ENCODE results near the gene ZDHHC3. TPM values are rescaled to one million over a fixed set of nuclear protein-coding genes. Genes with fewer than 3 reads are reported as not detected.

Gene ZDHHC3
- total and polyA plus RNA-seq, 2 donors (not counting 1 experiment from before 2014, with no cell fraction given) = 37.2 to 52.6 TPM

DNA sequence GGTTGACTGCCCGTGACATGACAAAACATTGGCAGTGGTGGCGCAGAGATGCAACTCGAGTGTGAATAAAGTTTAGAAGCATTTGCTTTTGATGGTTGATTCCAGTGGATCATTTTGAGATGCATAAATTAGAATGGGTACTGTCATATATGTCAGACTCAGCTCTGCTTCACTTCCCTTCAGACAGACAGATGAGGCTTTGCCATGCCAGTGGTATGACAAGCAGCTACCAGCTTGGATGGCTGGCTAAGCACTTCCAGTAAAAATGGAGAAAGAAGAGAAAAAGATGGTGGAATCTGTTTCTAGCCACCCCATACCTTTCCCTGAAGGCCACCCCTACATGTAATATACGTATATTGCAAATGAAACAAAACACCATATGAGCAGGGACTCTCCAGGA lies 36.6 kb upstream of the ZDHHC3 start:
- no peak overlapping the region for H3K4me3 ChIP-seq (ENCODE audit: control extremely low read depth in 1 of 5, extremely low read depth in 1 of 5, insufficient read depth in 1 of 5, low read depth in 2 of 5, low read length in 4 of 5)
- no peaks in the 10 kb centered on the region for H3K27me3 ChIP-seq (replicated peaks in 1 of 4; ENCODE audit: control extremely low read depth in 1 of 4, control insufficient read depth in 3 of 4, insufficient read depth in 4 of 4, low read length in 3 of 4)
- H3K79me2 ChIP-seq (ENCODE audit: control insufficient read depth, insufficient read depth, low read length) = no peaks in the 10 kb centered on the region
- ChIA-PET POLR2A (interaction anchor here (0.7 kb wide), 1 partner anchor 18 kb away, joined by 3 read pairs; no protein-coding TSS in a partner anchor), CTCF (interaction anchor here (1.5 kb wide), 1 partner anchor 26 kb away, joined by 5 read pairs; no protein-coding TSS in a partner anchor)
- H3K36me3 ChIP-seq (replicated peaks in 1 of 2; ENCODE audit: control extremely low read depth in 1 of 2, control insufficient read depth in 1 of 2, extremely low read depth in 1 of 2, insufficient read depth in 2 of 2, low read length in 1 of 2) = peaks cover 6 to 25% of the 10 kb centered on the region in 2 experiments
- H2AFZ ChIP-seq (ENCODE audit: insufficient read depth, low read depth, low read length, poor library complexity, severe bottlenecking) = no peak overlapping the region
- H3K4me3 Mint-ChIP-seq = no peak overlapping the region
- no peaks in the 10 kb centered on the region for H4K20me1 ChIP-seq (ENCODE audit: control insufficient read depth, insufficient read depth, low read length, poor library complexity, severe bottlenecking)
- intact Hi-C loops (cut with micrococcal nuclease) = no loop called here
- TF ChIP-seq EZH2 (IDR thresholded peaks at IDR 0.05; ENCODE audit: borderline replicate concordance, insufficient read depth, low read depth, low read length, poor library complexity, severe bottlenecking) = no peak
- TF ChIP-seq, protein P1, sequence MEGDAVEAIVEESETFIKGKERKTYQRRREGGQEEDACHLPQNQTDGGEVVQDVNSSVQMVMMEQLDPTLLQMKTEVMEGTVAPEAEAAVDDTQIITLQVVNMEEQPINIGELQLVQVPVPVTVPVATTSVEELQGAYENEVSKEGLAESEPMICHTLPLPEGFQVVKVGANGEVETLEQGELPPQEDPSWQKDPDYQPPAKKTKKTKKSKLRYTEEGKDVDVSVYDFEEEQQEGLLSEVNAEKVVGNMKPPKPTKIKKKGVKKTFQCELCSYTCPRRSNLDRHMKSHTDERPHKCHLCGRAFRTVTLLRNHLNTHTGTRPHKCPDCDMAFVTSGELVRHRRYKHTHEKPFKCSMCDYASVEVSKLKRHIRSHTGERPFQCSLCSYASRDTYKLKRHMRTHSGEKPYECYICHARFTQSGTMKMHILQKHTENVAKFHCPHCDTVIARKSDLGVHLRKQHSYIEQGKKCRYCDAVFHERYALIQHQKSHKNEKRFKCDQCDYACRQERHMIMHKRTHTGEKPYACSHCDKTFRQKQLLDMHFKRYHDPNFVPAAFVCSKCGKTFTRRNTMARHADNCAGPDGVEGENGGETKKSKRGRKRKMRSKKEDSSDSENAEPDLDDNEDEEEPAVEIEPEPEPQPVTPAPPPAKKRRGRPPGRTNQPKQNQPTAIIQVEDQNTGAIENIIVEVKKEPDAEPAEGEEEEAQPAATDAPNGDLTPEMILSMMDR (IDR thresholded peaks at IDR 0.05) = no peak
- peaks cover 19% of the 10 kb centered on the region for H3K4me1 Mint-ChIP-seq
- DNase-seq (no peak), ATAC-seq (ENCODE audit: low read depth) (no peak)
- H3K4me1 ChIP-seq (ENCODE audit: control insufficient read depth in 2 of 2, insufficient read depth in 2 of 2, low read length in 2 of 2) = peaks cover 11 to 13% of the 10 kb centered on the region in 2 donors
- no peaks in the 10 kb centered on the region for H3K9me3 ChIP-seq (ENCODE audit: control extremely low read depth in 1 of 3, control insufficient read depth in 2 of 3, insufficient read depth in 1 of 3, low read length in 2 of 3)
- H3K4me2 ChIP-seq (replicated peaks; ENCODE audit: low read depth, low read length, poor library complexity, severe bottlenecking) = no peak overlapping the region
- H3K27ac Mint-ChIP-seq = no peak overlapping the region
- no peaks in the 10 kb centered on the region for H3K9me3 Mint-ChIP-seq (ENCODE audit: insufficient read depth)
- no peak overlapping the region for H3K9ac ChIP-seq (ENCODE audit: low read length)
- no peaks in the 10 kb centered on the region for H3K27me3 Mint-ChIP-seq
- WGBS (ENCODE audit: insufficient coverage) = 100% methylated on average over 1 of the region's 4 CpGs
- H3K27ac ChIP-seq (ENCODE audit: low read length in 2 of 2) = no peak overlapping the region

DNA sequence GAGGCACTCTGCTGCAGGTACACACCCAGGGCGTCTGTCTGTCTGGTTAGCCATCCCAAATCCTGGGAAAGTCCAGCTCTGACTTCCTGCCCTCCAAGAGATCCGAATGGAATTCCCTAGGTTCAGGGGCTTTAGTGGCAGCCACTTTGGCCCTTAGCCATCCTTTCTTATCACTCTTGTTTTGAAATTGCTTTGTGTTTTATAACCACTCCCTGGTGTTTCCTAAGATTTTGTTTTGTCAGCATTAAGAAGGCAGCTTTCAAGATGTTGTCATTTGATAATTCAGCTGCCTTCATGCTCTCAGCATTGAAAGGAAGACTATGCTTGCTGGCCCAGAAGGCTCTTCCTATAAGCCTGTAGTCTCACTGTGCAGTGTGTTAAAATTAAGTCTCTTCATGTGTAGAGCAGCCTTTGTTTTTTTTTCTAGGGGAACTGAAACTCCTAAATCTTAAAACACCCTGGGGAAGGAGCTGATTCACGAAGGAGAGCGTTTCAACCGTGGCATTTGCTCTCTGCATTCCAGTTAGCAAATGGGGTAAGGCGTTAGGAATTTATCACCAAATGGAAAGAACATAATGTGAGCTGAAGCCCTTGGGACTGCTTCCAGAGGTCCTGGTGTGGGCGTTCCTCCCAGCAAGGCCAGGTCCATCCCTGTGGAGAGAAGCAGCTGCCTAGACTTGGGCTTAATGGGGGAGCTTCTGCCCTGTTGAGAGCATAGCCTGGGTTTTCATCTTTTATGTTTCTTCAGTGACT lies 36.0 kb upstream of the ZDHHC3 start:
- no peaks in the 10 kb centered on the region for H3K9me3 Mint-ChIP-seq (ENCODE audit: insufficient read depth)

More for the DNA sequence above, 36.0 kb upstream of the ZDHHC3 start:
- peak overlapping the region; percentile 27 for H3K4me2 ChIP-seq (replicated peaks; ENCODE audit: low read depth, low read length, poor library complexity, severe bottlenecking)
- H3K9ac ChIP-seq (ENCODE audit: low read length) = no peak overlapping the region
- H3K27me3 ChIP-seq (replicated peaks in 1 of 4; ENCODE audit: control extremely low read depth in 1 of 4, control insufficient read depth in 3 of 4, insufficient read depth in 4 of 4, low read length in 3 of 4) = no peaks in the 10 kb centered on the region
- H3K9me3 ChIP-seq (ENCODE audit: control extremely low read depth in 1 of 3, control insufficient read depth in 2 of 3, insufficient read depth in 1 of 3, low read length in 2 of 3) = no peaks in the 10 kb centered on the region
- H4K20me1 ChIP-seq (ENCODE audit: control insufficient read depth, insufficient read depth, low read length, poor library complexity, severe bottlenecking) = no peaks in the 10 kb centered on the region
- Mint-ChIP-seq H3K27me3 (no peaks in the 10 kb centered on the region), H3K27ac (peak overlapping the region; percentile 16), H3K4me1 (peaks cover 19% of the 10 kb centered on the region), H3K4me3 (no peak overlapping the region)
- H3K4me3 ChIP-seq (ENCODE audit: control extremely low read depth in 1 of 5, extremely low read depth in 1 of 5, insufficient read depth in 1 of 5, low read depth in 2 of 5, low read length in 4 of 5) = no peak overlapping the region
- CTCF ChIA-PET = interaction anchor here (0.7 to 1.5 kb wide), 3 partner anchors 9 to 28 kb away, joined by 3 to 5 read pairs (median 4); no protein-coding TSS in a partner anchor
- ATAC-seq (ENCODE audit: low read depth) (peak; percentile 61), DNase-seq (peak; percentile 29)
- no peaks in the 10 kb centered on the region for H3K79me2 ChIP-seq (ENCODE audit: control insufficient read depth, insufficient read depth, low read length)
- 19% methylated on average over 5 of the region's 7 CpGs for WGBS (ENCODE audit: insufficient coverage)
- H2AFZ ChIP-seq (ENCODE audit: insufficient read depth, low read depth, low read length, poor library complexity, severe bottlenecking) = no peak overlapping the region
- peak overlapping the region in 1 of 2 donors; percentile 48 for H3K27ac ChIP-seq (ENCODE audit: low read length in 2 of 2)
- POLR2A ChIA-PET = interaction anchor here (0.7 kb wide), 1 partner anchor 18 kb away, joined by 3 read pairs; no protein-coding TSS in a partner anchor
- peaks cover 11 to 13% of the 10 kb centered on the region in 2 donors for H3K4me1 ChIP-seq (ENCODE audit: control insufficient read depth in 2 of 2, insufficient read depth in 2 of 2, low read length in 2 of 2)
- TF ChIP-seq, protein P1 (IDR thresholded peaks at IDR 0.05) = no peak
- no peak for TF ChIP-seq EZH2 (IDR thresholded peaks at IDR 0.05; ENCODE audit: borderline replicate concordance, insufficient read depth, low read depth, low read length, poor library complexity, severe bottlenecking)
- intact Hi-C loops (cut with micrococcal nuclease) = no loop called here
- peaks cover 6 to 32% of the 10 kb centered on the region in 2 experiments for H3K36me3 ChIP-seq (replicated peaks in 1 of 2; ENCODE audit: control extremely low read depth in 1 of 2, control insufficient read depth in 1 of 2, extremely low read depth in 1 of 2, insufficient read depth in 2 of 2, low read length in 1 of 2)
